Dermis lymphatic vessel endothelial cell (primary cell): ENCODE data around the gene NEK9. TPM values are rescaled to one million over a fixed set of nuclear protein-coding genes. Genes with fewer than 3 reads are reported as not detected.

ENCODE experiments used
- total RNA-seq: library from RNA; depleted of rRNA; stranded (reverse); fragments of >200 nt; gene quantifications from 2 replicates; pipeline ENCODE4 v1.2.1, GENCODE V29; 2014

NEK9 gene
- total RNA-seq = 23.2 and 32.7 TPM in 2 replicates

DNA sequence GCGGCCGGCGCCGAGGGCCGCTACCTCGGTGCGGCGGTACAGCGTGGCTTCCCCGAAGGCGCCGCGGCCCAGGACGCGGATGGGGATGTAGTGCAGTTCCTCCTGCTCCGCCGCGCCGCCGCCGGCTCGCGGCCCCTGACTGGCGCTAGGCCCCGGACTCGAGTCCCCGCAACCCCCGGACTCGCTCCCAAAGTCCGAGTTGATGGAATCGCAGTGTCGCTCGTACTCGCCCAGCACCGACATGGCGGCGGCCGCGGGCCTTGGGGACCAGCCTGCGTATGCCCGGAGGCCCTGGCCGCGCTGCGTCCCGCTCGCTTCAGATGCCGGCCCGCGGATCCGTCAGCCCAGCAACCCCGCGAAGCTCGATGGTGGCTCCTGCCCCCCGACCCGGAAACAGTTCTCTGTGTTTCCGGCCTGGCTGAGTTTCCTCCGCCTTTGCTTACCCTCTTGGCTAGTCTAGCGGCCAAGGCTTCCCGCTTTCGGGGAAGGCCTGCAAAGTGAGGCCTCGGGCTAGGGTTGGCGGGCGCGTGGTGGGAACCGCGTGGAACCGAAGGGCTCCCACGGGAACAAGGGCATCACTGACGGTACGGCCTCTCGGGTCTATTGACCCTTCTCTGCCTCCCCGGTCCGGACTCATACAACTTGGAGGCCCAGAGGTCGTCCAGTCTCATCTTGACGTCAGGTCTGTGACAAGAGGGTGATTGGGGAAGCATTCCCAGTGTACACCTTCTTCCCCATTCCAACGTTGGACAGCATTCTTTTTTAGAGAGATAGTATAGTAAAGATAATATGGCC, at the start of gene NEK9:
TSS of gene NEK9 (minus strand) at position 370 of the 795 bp plus-strand sequence. CDS start at position 243, 127 bp downstream.

DNA sequence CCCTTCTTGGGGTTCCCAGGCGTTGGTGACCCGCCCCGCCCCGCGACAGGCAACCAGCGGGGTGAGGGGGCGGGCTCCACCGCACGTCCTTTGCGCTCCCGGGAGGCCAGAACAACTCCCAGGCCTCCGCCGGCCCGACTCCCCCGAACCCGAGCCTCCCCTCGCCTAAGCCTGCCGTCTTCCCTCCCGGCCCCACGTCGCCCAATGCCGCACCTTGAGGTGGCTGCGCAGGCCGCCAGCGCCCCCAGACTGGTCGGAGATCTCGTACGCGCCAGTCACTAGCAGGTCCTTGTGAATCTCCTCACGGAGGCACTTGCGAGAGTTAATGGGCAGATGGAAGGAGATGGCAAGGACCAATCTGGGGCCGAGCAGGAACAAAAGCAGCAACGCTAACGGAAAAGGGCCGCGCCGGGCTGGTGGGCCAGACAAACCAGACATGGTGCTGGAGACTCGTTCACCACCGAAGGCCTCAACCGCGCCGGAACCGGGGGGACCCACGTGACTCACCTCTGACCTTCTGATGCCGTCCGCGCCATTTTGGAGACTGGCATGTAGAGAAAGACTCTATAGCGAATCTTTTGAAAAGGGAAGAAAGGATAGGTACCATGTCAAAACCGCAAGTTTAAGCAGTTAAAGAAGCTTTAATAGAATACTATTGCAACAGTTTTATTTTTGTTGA, 49.4 kb upstream of the NEK9 start, which contains the start of gene TMED10:
TSS of gene TMED10 (minus strand) at position 471 of the 679 bp plus-strand sequence. CDS start at position 438, 33 bp downstream.

DNA sequence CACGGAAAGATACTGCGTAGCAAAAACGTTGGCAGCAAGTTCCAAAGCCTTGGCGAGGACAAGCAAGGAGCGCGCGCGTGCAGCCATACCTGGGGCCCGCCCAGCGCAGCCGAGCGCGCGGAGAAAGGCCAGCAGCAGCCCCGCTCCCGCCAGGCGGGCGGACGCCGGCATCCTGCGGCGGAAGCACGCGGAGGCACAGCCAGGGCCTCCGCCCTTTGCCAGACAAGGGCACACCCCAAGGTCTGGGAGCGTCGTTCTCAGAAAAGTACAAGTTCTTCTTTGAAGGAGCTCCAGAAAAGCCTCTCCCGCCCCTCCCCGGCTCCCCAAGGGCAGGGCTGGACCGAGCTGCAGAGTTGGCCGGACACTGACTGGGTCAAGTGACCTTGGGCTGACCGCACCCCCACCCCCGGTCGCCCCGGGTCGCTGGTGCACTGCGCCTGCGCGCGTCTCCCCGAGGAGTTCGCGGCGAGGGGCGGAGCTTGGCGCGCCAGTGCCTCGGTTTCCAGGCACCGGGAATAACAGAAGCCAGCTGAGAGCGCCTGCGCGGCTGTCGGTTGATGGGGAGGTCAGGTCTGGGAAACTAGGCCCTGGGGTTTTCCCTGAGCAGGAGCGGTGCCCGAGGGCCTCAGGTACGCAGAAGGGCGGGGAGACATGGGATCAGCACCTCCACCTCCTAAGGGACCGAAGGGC, 57.6 kb downstream of the NEK9 start, which contains the start of gene ZC2HC1C:
TSS of gene ZC2HC1C (plus strand) at position 521 of the 690 bp plus-strand sequence. CDS start 933 bp downstream, outside the sequence.

DNA sequence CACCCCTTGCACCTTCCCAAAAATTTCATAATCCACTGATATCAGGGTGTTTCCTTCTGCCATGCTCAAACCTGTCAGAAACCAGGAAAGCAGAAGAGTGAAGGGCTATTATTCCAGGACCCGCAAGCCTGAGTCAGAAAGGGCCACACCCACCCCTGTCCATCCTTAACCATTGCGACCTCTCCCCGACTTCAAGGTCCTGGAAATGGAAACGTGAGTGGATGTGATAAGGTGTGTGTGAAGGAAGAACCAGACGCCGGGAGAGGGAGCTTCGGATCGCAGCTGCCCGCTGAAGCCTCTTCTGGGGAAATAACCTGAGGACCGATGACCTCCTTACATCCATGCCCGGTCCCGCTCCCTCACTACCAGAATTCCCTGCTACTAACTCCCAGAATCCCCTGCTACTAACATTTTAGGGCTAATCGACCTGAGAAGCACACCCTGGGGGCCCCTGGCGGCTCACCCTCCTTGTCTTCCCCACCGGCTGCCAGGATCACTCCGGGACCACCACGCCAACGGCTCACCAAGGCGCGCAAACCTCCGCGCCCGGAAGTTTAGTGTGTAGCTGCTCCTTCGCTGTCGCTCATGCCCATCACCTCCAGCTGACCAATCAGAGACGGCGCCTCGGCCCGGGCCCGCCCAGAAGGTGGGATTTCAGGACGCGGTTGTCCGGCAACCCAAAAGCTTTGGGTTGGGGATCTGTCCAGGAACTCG, 63.2 kb downstream of the NEK9 start, which contains the start of gene ACYP1:
TSS of gene ACYP1 (minus strand) at position 534 of the 714 bp plus-strand sequence. CDS start at position 63, 471 bp downstream.

DNA sequence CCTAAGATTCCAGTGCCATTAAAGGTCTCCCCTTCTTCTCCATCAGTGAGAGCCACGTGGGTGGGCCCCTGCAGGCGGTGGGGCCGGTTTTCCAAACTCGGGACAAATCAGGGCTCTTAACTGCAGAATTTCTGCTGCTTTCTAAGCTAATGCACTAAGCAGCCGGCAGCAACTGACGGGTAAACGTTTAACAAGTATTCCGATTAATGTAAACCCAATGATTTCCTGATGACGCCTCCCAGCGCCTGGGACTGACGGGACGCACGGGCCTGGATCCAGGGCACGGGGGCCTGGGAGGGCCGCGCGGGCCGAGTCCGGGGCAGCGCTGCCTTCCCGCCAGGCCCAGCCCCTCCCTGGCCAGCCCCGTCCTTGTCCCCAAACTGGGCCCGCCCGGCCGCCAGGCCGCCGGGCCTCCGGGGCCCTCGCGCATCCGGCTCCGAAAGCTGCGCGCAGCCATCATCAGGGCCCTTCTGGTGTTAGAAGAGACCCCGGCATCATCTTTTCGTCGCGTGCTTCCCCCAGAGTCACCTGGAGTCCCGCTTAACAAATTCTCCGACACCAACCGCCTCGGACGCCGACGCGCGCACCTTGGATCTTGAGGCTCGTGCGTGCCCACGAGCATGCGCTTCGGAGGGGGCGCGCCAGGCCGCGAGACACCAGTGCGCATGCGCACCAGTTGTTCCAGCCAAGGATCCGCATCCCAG, 75.8 kb downstream of the NEK9 start, which contains the start of gene MLH3:
TSS of gene MLH3 (minus strand) at position 616 of the 704 bp plus-strand sequence. CDS start 1,812 bp downstream, outside the sequence.

Other genes with a start within 250 kb of the NEK9 start
- 37.4 and 42.5 TPM in 2 replicates for gene DLST, start 245.1 kb downstream of the NEK9 start, total RNA-seq
- gene RPS6KL1, start 203.8 kb downstream of the NEK9 start, total RNA-seq = 4.3 and 6.6 TPM in 2 replicates
- 5.7 and 8.6 TPM in 2 replicates for gene PGF, start 171.5 kb downstream of the NEK9 start, total RNA-seq
- gene EIF2B2, start 124.1 kb downstream of the NEK9 start, total RNA-seq = 32.8 and 65.1 TPM in 2 replicates
- gene MLH3, start 75.6 kb downstream of the NEK9 start, total RNA-seq = 15.0 and 21.7 TPM in 2 replicates
- 2.9 and 3.3 TPM in 2 replicates for gene ACYP1, start 63.0 kb downstream of the NEK9 start, total RNA-seq
- gene ZC2HC1C, start 57.4 kb downstream of the NEK9 start, total RNA-seq = 0.17 and 0.33 TPM in 2 replicates
- gene TMED10, start 49.6 kb upstream of the NEK9 start, total RNA-seq = 224 and 346 TPM in 2 replicates
- gene FOS, start 151.8 kb upstream of the NEK9 start, total RNA-seq = 125 and 548 TPM in 2 replicates